ENCODE data around the gene PLXND1.

The PLXND1 gene

GRCh38 chr3:129582799-129583198 lies 23.7 kb downstream of the PLXND1 start:
- Histone ChIP-seq H3K4me1 (ENCODE audit: insufficient read depth, low read length) (no peaks in the 10 kb centered on the region), H3K9me3 (ENCODE audit: control insufficient read depth, insufficient read depth, low read length) (no peaks in the 10 kb centered on the region), H3K36me3 (ENCODE audit: insufficient read depth, low read length) (peaks cover 36% of the 10 kb centered on the region), H3K9ac (ENCODE audit: low read depth, low read length) (no peak overlapping the region)

DNA sequence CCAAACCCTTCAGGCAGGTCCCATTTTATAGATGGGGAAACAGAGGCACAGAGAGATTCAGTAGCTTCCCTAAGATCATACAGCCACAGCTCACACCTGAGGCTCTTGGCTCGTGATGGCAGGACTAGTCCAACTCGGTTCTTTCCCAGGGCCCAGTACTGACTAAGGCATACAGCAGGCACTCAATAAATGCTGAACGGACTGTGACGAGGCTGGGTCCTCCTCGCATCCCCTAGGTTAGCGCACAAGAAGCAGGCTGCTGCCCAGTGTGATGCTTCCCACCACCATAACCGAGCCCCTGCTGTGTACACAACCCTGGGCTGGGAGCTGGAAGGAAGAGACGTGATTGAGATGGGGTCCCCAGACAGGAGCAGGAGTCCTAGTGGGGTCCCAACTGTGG lies 24.9 kb downstream of the PLXND1 start:
- Histone ChIP-seq H3K36me3 (ENCODE audit: insufficient read depth, low read length) (peaks cover 38% of the 10 kb centered on the region), H3K4me1 (ENCODE audit: insufficient read depth, low read length) (no peaks in the 10 kb centered on the region), H3K9me3 (ENCODE audit: control insufficient read depth, insufficient read depth, low read length) (no peaks in the 10 kb centered on the region), H3K9ac (ENCODE audit: low read depth, low read length) (no peak overlapping the region)

GRCh38 chr3:129579991-129580390 lies 26.5 kb downstream of the PLXND1 start:
- H3K9me3 ChIP-seq (ENCODE audit: control insufficient read depth, insufficient read depth, low read length): no peaks in the 10 kb centered on the region
- no peak overlapping the region for H3K9ac ChIP-seq (ENCODE audit: low read depth, low read length)
- H3K4me1 ChIP-seq (ENCODE audit: insufficient read depth, low read length): 0 out of 2 replicates have a peak, but pooled peaks cover 6% of the 10 kb centered on the region
- H3K36me3 ChIP-seq (ENCODE audit: insufficient read depth, low read length): peaks cover 31% of the 10 kb centered on the region

DNA sequence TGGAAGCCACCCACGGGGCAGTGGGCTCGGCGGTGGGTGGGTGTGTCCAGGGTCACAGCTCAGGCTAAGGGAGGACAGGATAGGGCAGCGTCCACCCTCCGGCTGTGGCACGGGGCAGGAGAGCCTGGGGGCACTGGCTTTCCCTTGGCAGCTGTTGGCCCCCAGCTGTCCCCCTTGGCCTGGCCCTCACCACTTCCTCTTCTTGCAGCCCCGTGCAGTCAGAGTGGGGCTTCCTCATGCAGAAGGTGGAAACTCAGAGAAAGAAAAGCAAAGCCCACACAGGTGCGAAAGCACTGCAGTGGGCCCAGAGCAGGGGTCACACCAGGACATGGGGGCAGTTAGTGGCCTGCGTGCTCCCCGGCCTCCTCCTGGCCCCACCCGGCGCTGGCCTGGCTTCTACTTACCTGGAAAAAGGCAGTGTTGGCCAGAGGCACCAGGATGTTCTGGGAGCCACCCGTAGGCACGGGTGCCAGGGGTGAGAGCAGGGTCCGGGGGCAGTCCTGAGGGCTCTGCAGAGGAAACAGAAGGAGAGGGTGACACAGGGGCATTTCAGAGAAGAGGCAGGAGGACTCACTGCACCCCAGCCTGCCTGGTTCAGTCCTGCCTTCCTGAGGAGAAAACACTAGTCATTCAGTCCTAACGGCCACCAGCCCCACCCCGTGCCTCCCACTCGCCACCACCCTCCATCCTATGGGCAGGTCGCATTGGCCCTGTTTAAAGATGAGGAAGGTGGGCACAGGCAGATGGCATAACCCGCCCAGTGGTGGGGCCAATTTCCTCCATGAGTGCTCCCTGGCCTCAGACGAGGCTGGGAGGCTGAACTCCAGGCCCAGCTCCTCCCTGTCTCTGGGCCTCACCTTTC lies 28.3 kb downstream of the PLXND1 start:
- H3K36me3 ChIP-seq (ENCODE audit: insufficient read depth, low read length): peaks cover 24% of the 10 kb centered on the region
- 0 out of 2 replicates have a peak, but pooled peaks cover 6% of the 10 kb centered on the region for H3K4me1 ChIP-seq (ENCODE audit: insufficient read depth, low read length)
- H3K9me3 ChIP-seq (ENCODE audit: control insufficient read depth, insufficient read depth, low read length): no peaks in the 10 kb centered on the region
- H3K9ac ChIP-seq (ENCODE audit: low read depth, low read length): no peak overlapping the region

- no peak overlapping the region for H3K9ac ChIP-seq (ENCODE audit: low read depth, low read length)
Measured at GRCh38 chr3:129577366-129577765, 29.1 kb downstream of the PLXND1 start.

GRCh38 chr3:129576514-129577352 lies 29.7 kb downstream of the PLXND1 start:
- Histone ChIP-seq H3K4me1 (ENCODE audit: insufficient read depth, low read length) (0 out of 2 replicates have a peak, but pooled peaks cover 6% of the 10 kb centered on the region), H3K36me3 (ENCODE audit: insufficient read depth, low read length) (peaks cover 16% of the 10 kb centered on the region), H3K9me3 (ENCODE audit: control insufficient read depth, insufficient read depth, low read length) (no peaks in the 10 kb centered on the region), H3K9ac (ENCODE audit: low read depth, low read length) (no peak overlapping the region)

More at GRCh38 chr3:129577366-129577765, 29.1 kb downstream of the PLXND1 start:
- Histone ChIP-seq H3K9me3 (ENCODE audit: control insufficient read depth, insufficient read depth, low read length) (no peaks in the 10 kb centered on the region), H3K36me3 (ENCODE audit: insufficient read depth, low read length) (peaks cover 19% of the 10 kb centered on the region), H3K4me1 (ENCODE audit: insufficient read depth, low read length) (0 out of 2 replicates have a peak, but pooled peaks cover 6% of the 10 kb centered on the region)

DNA sequence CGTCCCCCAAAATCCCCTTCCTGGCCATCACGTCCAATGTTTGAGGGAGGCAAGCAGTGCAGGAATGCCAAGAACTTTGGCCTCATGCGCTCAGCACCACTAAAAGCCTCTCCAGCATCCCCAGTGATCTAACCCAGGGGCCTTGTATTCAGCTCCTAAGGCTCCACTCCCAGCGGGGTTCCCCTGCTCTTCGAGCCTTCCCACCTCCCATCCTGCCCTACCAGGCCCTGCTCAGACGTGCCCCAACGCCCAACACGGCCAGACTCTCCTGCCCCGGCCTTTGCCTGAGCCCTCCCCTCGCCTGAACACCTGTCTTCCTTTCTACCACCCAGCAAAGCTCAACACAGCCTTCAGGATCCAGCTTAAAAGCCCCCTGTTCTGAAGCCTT lies 30.5 kb downstream of the PLXND1 start:
- peaks cover 10% of the 10 kb centered on the region for H3K36me3 ChIP-seq (ENCODE audit: insufficient read depth, low read length)
- H3K9me3 ChIP-seq (ENCODE audit: control insufficient read depth, insufficient read depth, low read length): no peaks in the 10 kb centered on the region
- 0 out of 2 replicates have a peak, but pooled peaks cover 6% of the 10 kb centered on the region for H3K4me1 ChIP-seq (ENCODE audit: insufficient read depth, low read length)
- H3K9ac ChIP-seq (ENCODE audit: low read depth, low read length): no peak overlapping the region

DNA sequence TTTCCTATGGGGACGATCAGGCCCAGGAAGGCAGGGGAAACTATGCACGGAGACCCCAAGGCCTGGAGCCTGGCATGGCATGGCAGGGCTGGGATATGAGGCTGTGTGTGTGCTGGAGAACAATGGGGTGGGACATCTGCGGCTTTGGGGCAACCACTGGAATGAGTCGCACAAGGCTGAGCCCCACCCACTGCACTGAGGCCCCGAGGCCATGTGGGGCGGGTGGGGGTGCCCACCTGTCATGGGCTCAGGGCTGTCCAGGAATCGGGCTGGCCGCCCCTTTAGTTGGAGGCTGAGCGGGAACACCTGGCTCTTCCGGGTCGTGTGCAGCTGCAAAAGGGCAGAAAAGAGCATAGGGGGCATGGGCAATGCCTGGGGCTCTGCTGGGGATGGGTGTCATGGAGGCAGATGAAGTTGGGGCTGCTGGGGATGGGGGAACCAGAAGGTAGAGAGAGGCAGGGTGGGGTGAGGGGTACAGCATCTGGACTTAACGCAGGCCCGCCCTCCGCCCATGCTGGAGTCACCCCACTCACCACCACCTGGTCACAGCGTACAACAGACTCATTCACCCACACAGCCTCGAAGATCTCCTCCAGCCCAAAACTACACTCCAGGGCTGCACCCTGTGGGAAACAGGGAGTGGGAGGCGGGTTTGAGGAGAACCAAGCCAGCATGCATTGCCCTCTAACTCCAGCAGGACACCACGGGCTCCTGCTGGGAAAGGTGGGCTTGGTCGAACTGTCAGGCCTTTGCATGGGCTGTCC lies 31.1 kb downstream of the PLXND1 start:
- peaks cover 7% of the 10 kb centered on the region for H3K36me3 ChIP-seq (ENCODE audit: insufficient read depth, low read length)
- no peak overlapping the region for H3K9ac ChIP-seq (ENCODE audit: low read depth, low read length)
- H3K4me1 ChIP-seq (ENCODE audit: insufficient read depth, low read length): 0 out of 2 replicates have a peak, but pooled peaks cover 6% of the 10 kb centered on the region
- H3K9me3 ChIP-seq (ENCODE audit: control insufficient read depth, insufficient read depth, low read length): no peaks in the 10 kb centered on the region

GRCh38 chr3:129574206-129574605 lies 32.3 kb downstream of the PLXND1 start:
- H3K36me3 ChIP-seq (ENCODE audit: insufficient read depth, low read length): peaks cover 10% of the 10 kb centered on the region
- no peaks in the 10 kb centered on the region for H3K9me3 ChIP-seq (ENCODE audit: control insufficient read depth, insufficient read depth, low read length)
- H3K4me1 ChIP-seq (ENCODE audit: insufficient read depth, low read length): 0 out of 2 replicates have a peak, but pooled peaks cover 6% of the 10 kb centered on the region
- no peak overlapping the region for H3K9ac ChIP-seq (ENCODE audit: low read depth, low read length)

DNA sequence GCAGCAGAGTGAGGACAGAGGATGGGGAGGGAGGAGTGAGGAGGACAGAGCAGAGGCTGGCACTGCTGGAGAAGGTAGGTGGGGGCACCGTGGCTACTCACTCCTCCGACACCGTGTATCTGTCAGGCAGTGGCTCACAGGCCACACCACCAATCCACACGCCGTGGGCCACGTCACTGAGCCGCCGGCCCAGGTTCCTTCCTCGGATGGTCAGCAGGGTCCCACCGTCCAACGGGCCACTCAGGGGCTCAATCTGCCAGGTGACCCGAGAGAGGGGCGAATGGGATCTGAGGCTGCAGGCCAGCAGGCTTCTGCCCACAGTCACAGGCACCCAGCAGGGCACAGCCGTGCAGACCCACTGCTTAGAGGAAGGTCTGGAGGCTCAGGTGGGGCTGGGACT lies 33.0 kb downstream of the PLXND1 start:
- Histone ChIP-seq H3K4me1 (ENCODE audit: insufficient read depth, low read length) (0 out of 2 replicates have a peak, but pooled peaks cover 6% of the 10 kb centered on the region), H3K9ac (ENCODE audit: low read depth, low read length) (no peak overlapping the region), H3K9me3 (ENCODE audit: control insufficient read depth, insufficient read depth, low read length) (no peaks in the 10 kb centered on the region), H3K36me3 (ENCODE audit: insufficient read depth, low read length) (peaks cover 14% of the 10 kb centered on the region)

DNA sequence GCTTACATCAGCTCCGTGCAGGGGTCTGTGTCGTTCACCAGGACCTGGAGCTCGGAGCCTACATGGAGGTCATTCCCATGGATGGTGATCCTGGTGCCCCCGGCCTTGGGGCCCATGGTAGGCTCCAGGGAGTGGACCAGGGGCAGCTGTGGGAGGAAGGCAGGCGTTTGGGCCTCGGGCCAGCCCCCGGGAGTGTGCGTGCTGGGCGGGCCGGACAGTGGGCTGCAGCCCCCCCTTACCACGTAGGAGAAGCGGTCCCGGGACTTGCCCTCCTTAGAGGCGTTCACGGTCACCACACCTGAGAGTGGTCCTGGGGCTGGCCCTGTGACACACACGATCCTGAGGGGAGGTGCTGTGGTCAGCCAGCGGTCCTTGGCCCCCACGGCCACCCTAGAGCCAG lies 33.9 kb downstream of the PLXND1 start:
- H3K4me1 ChIP-seq (ENCODE audit: insufficient read depth, low read length): 0 out of 2 replicates have a peak, but pooled peaks cover 6% of the 10 kb centered on the region
- no peak overlapping the region for H3K9ac ChIP-seq (ENCODE audit: low read depth, low read length)
- no peaks in the 10 kb centered on the region for H3K9me3 ChIP-seq (ENCODE audit: control insufficient read depth, insufficient read depth, low read length)
- H3K36me3 ChIP-seq (ENCODE audit: insufficient read depth, low read length): peaks cover 12% of the 10 kb centered on the region

DNA sequence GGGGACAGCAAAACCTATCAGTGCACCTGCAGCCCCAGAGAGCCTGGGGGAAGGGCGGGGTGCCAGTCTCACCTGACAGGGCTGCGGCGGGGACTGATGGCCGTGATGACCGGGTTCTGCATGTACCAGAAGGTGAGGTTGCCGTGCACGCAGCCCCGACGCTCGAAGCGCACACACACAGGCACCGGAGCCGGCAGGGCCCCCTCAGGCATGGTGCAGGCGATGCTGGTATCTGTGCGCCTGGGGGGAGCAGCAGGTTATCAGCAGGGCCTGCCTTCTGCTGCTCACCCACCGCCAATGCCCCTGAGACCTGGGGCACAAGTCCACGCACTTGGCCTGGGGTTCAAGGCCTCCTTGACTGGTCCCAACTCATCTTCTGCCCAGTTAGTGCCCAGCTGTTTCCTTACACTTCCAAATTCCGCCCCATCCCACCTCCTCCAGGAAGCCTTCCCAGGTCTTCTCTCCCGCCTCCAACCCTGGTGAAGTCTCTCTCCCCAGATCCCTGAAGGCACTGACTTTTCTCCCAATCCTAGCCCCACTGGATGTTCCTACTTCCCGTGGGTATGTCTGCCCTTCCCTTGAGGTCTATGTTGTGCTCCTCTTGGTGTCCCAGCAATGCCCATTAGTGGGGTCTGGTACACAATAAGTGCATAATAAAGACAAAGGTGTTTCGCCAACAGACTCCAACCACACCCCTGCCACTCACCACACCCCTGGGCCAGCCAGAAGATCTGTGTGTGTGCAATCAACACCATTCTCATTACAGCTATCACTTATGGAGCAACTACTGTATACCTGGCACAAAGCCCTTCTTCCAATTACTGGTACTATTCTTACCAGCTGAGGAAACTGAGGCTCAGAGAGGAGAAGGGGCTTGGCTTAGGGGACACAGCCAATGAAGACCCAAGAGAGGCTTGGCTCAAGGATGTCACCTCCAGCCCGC lies 34.6 kb downstream of the PLXND1 start:
- Histone ChIP-seq H3K36me3 (ENCODE audit: insufficient read depth, low read length) (peaks cover 12% of the 10 kb centered on the region), H3K4me1 (ENCODE audit: insufficient read depth, low read length) (0 out of 2 replicates have a peak, but pooled peaks cover 6% of the 10 kb centered on the region), H3K9me3 (ENCODE audit: control insufficient read depth, insufficient read depth, low read length) (no peaks in the 10 kb centered on the region), H3K9ac (ENCODE audit: low read depth, low read length) (no peak overlapping the region)

DNA sequence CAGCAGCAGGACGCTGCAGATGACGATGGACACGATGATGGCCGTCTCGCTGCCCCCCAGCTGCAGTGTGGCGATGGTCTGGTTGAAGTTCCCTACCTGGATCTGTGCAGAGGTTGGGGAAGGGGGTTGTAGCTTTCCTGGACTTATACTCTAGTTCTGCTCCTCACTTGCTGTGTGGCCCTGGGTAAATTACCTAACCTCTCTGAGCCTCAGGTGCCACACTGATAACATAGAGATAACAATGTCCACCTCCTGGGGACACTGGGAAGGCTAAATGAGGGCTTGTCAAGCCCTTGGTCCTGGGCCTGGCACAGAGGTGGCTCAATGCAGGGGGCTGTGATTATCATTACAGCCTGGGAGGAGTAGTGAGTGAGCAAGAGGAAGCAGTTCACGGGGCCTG lies 36.6 kb downstream of the PLXND1 start:
- Histone ChIP-seq H3K9ac (ENCODE audit: low read depth, low read length) (no peak overlapping the region), H3K9me3 (ENCODE audit: control insufficient read depth, insufficient read depth, low read length) (no peaks in the 10 kb centered on the region)

More for the DNA sequence above, 36.6 kb downstream of the PLXND1 start:
- H3K36me3 ChIP-seq (ENCODE audit: insufficient read depth, low read length): peaks cover 12% of the 10 kb centered on the region
- no peaks in the 10 kb centered on the region for H3K4me1 ChIP-seq (ENCODE audit: insufficient read depth, low read length)

Measured in ES-I3 (cell line).